ENCODE data around the gene HIP1.
"Not testable (repeated sequence)": the region's sequence is repeated elsewhere in the genome, so short reads cannot be mapped to it uniquely, and the experiment has no call there.

HIP1 gene

DNA sequence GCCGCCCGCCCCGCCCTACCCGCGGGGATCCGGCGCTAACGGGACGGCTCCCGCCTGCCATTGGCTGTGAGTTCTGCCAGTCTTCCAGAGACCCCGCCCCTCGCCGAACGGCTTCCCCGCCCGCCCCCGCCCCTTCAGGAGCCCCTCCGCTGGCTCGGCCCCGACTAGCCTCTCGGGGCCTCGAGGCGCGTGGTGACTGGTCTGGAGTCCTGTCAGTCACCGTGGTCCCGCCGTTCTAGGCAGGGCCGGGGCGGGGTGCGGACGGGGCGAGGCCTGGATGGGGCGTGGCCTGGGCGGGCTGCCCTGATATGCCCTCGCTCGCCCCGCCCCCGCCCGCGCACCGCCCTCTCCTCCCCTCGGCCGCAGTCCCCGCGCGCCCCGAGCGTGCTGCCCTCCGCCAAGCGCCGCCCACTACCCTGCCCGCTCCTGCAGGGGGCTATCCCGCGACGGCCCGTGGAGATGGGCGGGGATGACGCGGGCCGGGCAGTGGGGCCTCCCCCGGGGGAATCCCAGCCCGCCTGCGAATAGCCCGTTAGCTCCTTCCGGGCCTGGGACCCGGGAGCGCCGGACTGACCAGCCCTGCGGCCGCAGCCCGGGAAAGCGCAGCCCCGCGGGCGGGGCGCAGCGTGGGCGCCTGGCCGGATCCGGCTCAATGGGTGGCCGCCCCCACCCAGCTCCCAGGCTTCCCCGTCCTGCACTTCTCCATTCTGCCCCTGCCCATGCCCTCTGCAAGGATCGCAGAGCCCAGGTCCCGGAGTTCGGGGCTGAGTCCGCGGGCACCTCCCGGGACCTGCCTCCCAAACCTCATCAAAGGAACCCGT is 444 bp upstream of the HIP1 start:
- peak; percentile 98 to 100 (median 100) for DNase-seq

GRCh38 chr7:75737856-75738603 is 711 bp downstream of the HIP1 start:
- peak in 1 of 5 donors; percentile 4 for DNase-seq

- DNase-seq, result no peak
These were observed 3.0 kb downstream of the HIP1 start for GRCh38 chr7:75735581-75736350.

- DNase-seq, result no peak
These were observed 3.9 kb downstream of the HIP1 start for GRCh38 chr7:75734586-75735458.

GRCh38 chr7:75732764-75733630 is 5.7 kb downstream of the HIP1 start:
- no peak for DNase-seq

GRCh38 chr7:75732016-75732521 is 6.7 kb downstream of the HIP1 start:
- no peak for DNase-seq

DNA sequence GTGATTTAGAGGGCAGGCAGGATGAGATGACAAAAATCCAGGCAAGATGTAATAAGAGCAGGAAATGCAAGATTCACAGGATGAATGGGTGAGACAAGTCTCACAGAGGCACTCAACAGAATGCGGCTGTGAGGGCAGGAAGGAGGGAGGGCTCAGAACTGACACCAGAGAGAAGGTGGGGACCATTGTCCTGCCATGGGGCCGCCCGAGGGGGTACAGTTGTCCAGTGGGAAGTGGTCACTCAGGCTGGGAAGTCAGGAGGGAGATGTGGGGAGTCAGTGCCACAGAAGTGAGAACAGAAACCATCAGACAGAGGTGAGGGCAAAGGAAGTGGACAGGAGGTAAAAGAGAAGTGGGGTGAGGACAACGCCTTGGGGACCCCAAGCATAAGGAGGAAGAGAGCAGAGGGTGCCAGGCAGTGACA is 8.9 kb downstream of the HIP1 start:
- DNase-seq, result no peak

- peak in 4 of 5 donors; percentile 11 to 62 (median 34) for DNase-seq
These were observed 10.7 kb downstream of the HIP1 start for GRCh38 chr7:75727881-75728593.

- DNase-seq, result not testable (repeated sequence)
These were observed 11.4 kb downstream of the HIP1 start for GRCh38 chr7:75727351-75727750.

DNA sequence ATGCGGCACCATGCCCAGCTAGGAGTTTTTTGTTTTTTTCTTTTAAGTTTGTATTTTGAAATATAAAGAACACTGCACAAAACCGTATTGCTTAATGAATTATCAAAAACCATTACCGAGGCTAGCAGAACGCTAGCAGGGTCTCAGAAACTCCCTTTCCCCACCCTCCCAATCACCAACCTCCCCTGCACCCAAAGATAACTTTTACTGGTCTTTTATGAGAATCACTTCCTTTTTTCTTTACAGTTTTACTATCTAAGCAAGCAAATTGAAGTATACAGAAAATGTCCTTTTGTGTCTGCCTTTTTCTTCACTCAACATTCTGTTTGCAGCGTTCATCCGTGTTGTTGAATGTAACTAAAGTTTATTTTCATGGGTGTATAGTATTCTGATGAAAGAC is 13.4 kb downstream of the HIP1 start:
- no peak for DNase-seq

GRCh38 chr7:75723444-75723843 is 15.3 kb downstream of the HIP1 start:
- no peak for DNase-seq

GRCh38 chr7:75722373-75722772 is 16.4 kb downstream of the HIP1 start:
- no peak for DNase-seq

DNA sequence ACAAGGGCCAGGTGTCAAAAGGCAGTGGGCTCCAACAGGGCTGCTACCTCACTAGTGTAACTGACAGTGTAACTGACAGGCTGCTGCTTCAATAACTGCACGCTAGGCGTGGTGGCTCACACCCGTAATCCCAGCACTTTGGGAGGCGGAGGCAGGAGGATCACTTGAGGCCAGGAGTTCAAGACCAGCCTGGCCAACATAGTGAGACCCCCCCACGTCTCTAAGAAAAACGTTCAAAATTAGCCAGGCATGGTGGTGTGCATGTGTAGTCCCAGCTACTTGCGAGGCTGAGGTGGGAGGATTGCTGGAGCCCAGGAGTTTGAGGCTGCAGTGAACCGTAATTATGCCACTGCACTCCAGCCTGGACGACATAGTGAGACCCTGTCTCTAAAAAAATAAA is 16.8 kb downstream of the HIP1 start:
- DNase-seq, result not testable (repeated sequence)

DNA sequence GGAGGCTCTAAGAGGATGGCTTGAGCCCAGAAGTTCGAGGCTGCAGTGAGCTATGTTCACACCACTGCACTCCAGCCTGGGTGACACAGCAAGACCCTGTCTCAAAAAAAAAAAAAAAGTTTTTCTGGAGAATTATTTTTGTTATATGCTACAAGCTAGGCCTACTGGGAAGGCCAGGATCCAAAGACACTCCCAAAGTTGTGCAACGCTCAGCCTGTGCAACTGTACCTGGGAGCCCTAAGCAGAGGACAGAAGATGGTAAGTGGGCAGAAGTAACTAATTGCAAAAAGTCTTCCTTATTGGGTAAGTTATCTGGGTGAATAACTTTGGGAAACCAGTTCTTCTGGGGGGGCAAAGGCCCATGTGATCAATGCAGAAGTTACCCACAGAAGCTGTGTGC is 17.3 kb downstream of the HIP1 start:
- no peak for DNase-seq

DNA sequence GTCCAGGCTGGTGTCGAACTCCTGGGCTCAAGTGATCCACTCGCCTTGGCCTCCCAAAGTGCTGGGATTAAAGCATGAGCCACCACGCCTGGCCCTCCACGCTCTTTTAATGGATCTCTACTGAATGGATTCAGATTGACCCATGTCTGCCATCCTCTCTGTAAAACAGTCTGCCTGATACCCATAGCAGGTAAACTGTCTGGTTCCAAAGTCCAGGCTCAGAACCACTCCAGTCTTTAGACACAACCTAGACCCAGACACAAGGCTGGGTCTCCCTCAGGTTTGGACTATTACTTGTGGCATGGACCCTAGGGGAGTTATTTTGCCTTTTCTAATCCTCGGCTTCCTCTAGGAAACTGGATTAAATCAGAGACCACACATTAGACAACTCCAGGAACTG is 19.1 kb downstream of the HIP1 start:
- DNase-seq, result no peak

DNA sequence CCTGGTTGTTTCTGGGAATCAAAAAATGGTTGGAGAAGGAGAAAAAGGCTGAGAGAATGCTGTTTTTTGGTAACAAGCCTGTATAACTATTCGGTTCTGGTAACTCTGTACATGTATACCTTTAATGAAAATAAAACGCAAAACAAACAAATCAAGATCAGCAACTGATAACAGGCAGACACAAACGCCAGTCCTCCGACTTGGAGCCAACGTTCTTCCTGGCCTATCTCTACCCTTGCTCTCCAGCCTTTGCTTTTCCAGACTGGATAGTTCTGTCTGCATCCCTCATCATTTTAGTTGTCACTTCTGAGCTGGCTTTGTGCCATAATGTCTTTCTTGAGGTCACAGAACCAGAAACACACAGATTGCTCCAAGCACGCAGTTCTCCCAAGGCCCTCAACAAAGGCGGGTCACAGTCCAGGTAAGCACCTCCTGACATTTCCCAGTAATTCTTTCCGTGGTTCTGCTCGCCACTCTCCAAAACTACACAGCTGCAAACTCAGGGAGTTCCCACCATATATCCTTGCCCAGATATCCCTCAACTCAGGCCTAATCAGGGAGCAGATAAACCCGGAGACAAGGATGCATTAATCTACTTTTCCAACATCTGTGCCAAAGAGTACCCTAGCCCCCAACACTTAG is 20.2 kb downstream of the HIP1 start:
- DNase-seq, result no peak

- not testable (repeated sequence) for DNase-seq
These were observed 21.0 kb downstream of the HIP1 start for GRCh38 chr7:75717746-75718145.

DNA sequence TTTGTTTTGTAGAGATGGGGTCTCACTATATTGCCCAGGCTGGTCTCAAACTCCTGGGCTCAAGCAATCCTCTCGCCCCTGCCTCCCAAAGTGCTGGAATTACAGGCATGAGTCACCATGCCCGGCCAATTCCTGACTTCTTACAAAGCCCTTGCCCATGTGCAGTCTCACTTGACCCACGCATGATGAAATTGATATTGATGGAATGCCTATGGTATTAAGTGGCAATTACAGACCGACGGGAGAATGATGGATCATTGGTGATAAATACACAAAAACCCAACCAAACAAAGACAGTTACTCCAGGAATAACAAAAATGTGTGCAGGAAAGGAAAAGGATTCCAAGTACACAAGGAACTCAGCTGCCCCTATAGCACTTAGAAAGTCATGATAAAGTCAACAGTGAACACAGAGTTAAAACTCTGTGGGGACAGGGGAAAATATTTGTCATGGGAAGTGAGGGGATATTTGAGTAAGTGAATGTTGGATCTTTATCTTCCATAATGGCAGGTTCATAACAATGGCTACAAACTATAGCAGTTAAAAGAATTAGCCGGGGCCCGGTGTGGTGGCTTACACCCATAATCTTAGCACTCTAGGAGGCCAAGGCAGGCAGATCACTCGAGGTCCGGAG is 21.6 kb downstream of the HIP1 start:
- DNase-seq, result no peak

DNA sequence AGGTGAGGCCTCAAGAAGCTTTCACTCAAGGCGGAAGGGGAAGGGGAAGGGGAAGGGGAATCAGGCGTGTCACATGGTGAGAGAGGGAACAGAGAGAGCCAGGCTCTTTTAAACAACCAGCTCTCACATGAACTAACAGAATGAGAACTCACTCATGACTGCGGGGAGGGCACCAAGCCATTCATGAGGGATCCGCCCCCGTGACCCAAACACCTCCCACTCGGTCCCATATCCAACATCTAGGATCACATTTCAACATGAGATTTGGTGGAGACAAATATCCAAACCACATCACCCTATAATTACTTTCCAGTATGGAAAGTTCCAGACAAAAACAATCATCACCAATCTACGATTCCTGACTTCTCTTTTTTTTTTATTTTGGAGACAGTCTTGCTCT is 22.9 kb downstream of the HIP1 start:
- no peak for DNase-seq
